HepG2 (cell line): Measurements from ENCODE around the gene ZMYND8. TPM values are rescaled to one million over a fixed set of nuclear protein-coding genes. Genes with fewer than 3 reads are reported as not detected.

Experiments used
- GLI4 ChIP-seq: sonication (generic); formaldehyde crosslinking; IDR thresholded peaks from 2 replicates; pipeline ENCODE4 v1.5.1; 2020; ENCODE audit warnings: missing genetic modification reagents, mild to moderate bottlenecking, moderate library complexity, borderline replicate concordance
- HES4 ChIP-seq: sonication (generic); formaldehyde crosslinking; IDR thresholded peaks from 2 replicates; pipeline ENCODE4 v1.9.0; 2021; ENCODE audit warnings: mild to moderate bottlenecking, missing genetic modification reagents, borderline replicate concordance
- IKZF5 ChIP-seq: IDR thresholded peaks from 2 replicates; pipeline ENCODE4 v1.6.1; 2018; ENCODE audit warnings: missing genetic modification reagents, mild to moderate bottlenecking, missing compliant biosample characterization
- NR2C2 ChIP-seq: sonication (generic); formaldehyde crosslinking; IDR thresholded peaks from 2 replicates; pipeline ENCODE4 v1.4.0; 2020; ENCODE audit warnings: missing genetic modification reagents, mild to moderate bottlenecking, moderate library complexity, borderline replicate concordance
- NR2F1 ChIP-seq, 2 experiments: fragments of 450-650 bp in 1 of 2; formaldehyde crosslinking in 1 of 2; IDR thresholded peaks; 2 replicates each; pipeline versions ENCODE4 v1.5.0 to v1.6.1; 2016 to 2020; ENCODE audit warnings: mild to moderate bottlenecking in 1 of 2, missing compliant biosample characterization in 1 of 2, missing genetic modification reagents in 1 of 2, moderate library complexity in 1 of 2
- RARG ChIP-seq: sonication (generic); formaldehyde crosslinking; IDR thresholded peaks from 2 replicates; pipeline ENCODE4 v1.4.0; 2020; ENCODE audit warnings: low read depth, mild to moderate bottlenecking, missing genetic modification reagents
- SYNCRIP ChIP-seq: fragments of 200-400 bp; formaldehyde crosslinking; IDR thresholded peaks from 2 replicates; pipeline ENCODE4 v1.6.1; 2018; ENCODE audit warnings: mild to moderate bottlenecking, low read depth, low read length; ENCODE audit not compliant: insufficient read depth
- TEAD3 ChIP-seq: optimal IDR thresholded peaks from 2 replicates; pipeline ENCODE3; 2016; ENCODE audit warnings: borderline replicate concordance
- THYN1 ChIP-seq: sonication (generic); formaldehyde crosslinking; IDR thresholded peaks from 2 replicates; pipeline ENCODE4 v1.8.1; 2023; ENCODE audit warnings: low read depth, mild to moderate bottlenecking, moderate library complexity, missing genetic modification reagents, borderline replicate concordance
- XRCC5 ChIP-seq: fragments of 200-400 bp; formaldehyde crosslinking; optimal IDR thresholded peaks from 2 replicates; pipeline ENCODE3; 2017; ENCODE audit warnings: mild to moderate bottlenecking, low read length
- YEATS2 ChIP-seq: sonication (generic); formaldehyde crosslinking; IDR thresholded peaks from 2 replicates; pipeline ENCODE4 v1.4.0; 2020; ENCODE audit warnings: missing genetic modification reagents, borderline replicate concordance
- ZBTB7B ChIP-seq: sonication (generic); formaldehyde crosslinking; IDR thresholded peaks from 2 replicates; pipeline ENCODE4 v1.4.0; 2020; ENCODE audit warnings: missing genetic modification reagents
- ZNF556 ChIP-seq: sonication (generic); formaldehyde crosslinking; IDR thresholded peaks from 2 replicates; pipeline ENCODE4 v1.4.0; 2020; ENCODE audit warnings: mild to moderate bottlenecking, missing genetic modification reagents, borderline replicate concordance
- ZNF788 ChIP-seq: sonication (generic); formaldehyde crosslinking; IDR thresholded peaks from 2 replicates; pipeline ENCODE4 v1.5.0; 2020; ENCODE audit warnings: mild to moderate bottlenecking, missing genetic modification reagents, borderline replicate concordance
- ZNF878 ChIP-seq: sonication (generic); formaldehyde crosslinking; IDR thresholded peaks from 2 replicates; pipeline ENCODE4 v1.8.1; 2023; ENCODE audit warnings: mild to moderate bottlenecking, missing genetic modification reagents, moderate library complexity
- polyA plus RNA-seq, 8 experiments: library from polyadenylated mRNA; depleted of rRNA in 3 of 8; stranded (reverse) in 7 of 8; unstranded in 1 of 8; fragments of >200 nt; fragmentation: Illumina TruSeq in 4 of 8; extraction: Trizol in 4 of 8; gene quantifications; 2 replicates each; pipeline versions ENCODE4 v1.2.1 to v1.2.3, GENCODE V29; 2011 to 2016; ENCODE audit warnings: low read depth in 4 of 8, missing spikeins in 1 of 8, mixed read lengths in 1 of 8; ENCODE audit not compliant: insufficient read depth in 1 of 8
- total RNA-seq, 5 experiments: library from RNA; depleted of rRNA; stranded (reverse); fragments of >200 nt; fragmentation: Illumina TruSeq; extraction: Trizol; gene quantifications; 2 replicates each; pipeline ENCODE4 v1.2.3, GENCODE V29; 2016; ENCODE audit warnings: low read depth in 1 of 5
- TF ChIP-seq, protein P1 (sequence below): sonication (generic); formaldehyde crosslinking; IDR thresholded peaks from 2 replicates; pipeline ENCODE4 v1.4.0; 2020; ENCODE audit warnings: mild to moderate bottlenecking, missing genetic modification reagents
- TF ChIP-seq, protein P2 (sequence below): sonication (generic); formaldehyde crosslinking; IDR thresholded peaks from 2 replicates; pipeline ENCODE4 v1.8.0; 2022; ENCODE audit warnings: missing genetic modification reagents, mild to moderate bottlenecking, moderate library complexity, borderline replicate concordance
- TF ChIP-seq, protein P3 (sequence below): sonication (generic); formaldehyde crosslinking; IDR thresholded peaks from 2 replicates; pipeline ENCODE4 v1.4.0; 2020; ENCODE audit warnings: missing genetic modification reagents

The ZMYND8 gene
- total and polyA plus RNA-seq, 2 of the 13 experiments (the other 11 are each of a cell fraction or from before 2014, with no cell fraction given): 53.9 to 84.7 TPM

- TF ChIP-seq NR2C2 (CRISPR knock-in tag) (no peak), THYN1 (CRISPR knock-in tag) (no peak), NR2F1 (CRISPR knock-in tag; IDR thresholded peaks at IDR 0.05) (peak in 1 of 2 experiments; percentile 36; a peak in 1 of 4 replicates), ZNF788 (CRISPR knock-in tag) (no peak), SYNCRIP (no peak), RARG (CRISPR knock-in tag) (no peak), ZBTB7B (0 out of 2 replicates have a peak, but pooled peaks have one; percentile 30), GLI4 (no peak), TEAD3 (CRISPR knock-in tag) (no peak), ZNF556 (CRISPR knock-in tag) (0 out of 2 replicates have a peak, but pooled peaks have one; percentile 20), HES4 (CRISPR knock-in tag) (no peak), ZNF878 (CRISPR knock-in tag) (no peak), IKZF5 (CRISPR knock-in tag) (no peak), XRCC5 (peak; percentile 50), YEATS2 (CRISPR knock-in tag) (no peak)
- TF ChIP-seq, protein P1, sequence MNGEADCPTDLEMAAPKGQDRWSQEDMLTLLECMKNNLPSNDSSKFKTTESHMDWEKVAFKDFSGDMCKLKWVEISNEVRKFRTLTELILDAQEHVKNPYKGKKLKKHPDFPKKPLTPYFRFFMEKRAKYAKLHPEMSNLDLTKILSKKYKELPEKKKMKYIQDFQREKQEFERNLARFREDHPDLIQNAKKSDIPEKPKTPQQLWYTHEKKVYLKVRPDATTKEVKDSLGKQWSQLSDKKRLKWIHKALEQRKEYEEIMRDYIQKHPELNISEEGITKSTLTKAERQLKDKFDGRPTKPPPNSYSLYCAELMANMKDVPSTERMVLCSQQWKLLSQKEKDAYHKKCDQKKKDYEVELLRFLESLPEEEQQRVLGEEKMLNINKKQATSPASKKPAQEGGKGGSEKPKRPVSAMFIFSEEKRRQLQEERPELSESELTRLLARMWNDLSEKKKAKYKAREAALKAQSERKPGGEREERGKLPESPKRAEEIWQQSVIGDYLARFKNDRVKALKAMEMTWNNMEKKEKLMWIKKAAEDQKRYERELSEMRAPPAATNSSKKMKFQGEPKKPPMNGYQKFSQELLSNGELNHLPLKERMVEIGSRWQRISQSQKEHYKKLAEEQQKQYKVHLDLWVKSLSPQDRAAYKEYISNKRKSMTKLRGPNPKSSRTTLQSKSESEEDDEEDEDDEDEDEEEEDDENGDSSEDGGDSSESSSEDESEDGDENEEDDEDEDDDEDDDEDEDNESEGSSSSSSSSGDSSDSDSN: no peak
- TF ChIP-seq, protein P2, sequence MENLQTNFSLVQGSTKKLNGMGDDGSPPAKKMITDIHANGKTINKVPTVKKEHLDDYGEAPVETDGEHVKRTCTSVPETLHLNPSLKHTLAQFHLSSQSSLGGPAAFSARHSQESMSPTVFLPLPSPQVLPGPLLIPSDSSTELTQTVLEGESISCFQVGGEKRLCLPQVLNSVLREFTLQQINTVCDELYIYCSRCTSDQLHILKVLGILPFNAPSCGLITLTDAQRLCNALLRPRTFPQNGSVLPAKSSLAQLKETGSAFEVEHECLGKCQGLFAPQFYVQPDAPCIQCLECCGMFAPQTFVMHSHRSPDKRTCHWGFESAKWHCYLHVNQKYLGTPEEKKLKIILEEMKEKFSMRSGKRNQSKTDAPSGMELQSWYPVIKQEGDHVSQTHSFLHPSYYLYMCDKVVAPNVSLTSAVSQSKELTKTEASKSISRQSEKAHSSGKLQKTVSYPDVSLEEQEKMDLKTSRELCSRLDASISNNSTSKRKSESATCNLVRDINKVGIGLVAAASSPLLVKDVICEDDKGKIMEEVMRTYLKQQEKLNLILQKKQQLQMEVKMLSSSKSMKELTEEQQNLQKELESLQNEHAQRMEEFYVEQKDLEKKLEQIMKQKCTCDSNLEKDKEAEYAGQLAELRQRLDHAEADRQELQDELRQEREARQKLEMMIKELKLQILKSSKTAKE (CRISPR knock-in tag): no peak
- TF ChIP-seq, protein P3, sequence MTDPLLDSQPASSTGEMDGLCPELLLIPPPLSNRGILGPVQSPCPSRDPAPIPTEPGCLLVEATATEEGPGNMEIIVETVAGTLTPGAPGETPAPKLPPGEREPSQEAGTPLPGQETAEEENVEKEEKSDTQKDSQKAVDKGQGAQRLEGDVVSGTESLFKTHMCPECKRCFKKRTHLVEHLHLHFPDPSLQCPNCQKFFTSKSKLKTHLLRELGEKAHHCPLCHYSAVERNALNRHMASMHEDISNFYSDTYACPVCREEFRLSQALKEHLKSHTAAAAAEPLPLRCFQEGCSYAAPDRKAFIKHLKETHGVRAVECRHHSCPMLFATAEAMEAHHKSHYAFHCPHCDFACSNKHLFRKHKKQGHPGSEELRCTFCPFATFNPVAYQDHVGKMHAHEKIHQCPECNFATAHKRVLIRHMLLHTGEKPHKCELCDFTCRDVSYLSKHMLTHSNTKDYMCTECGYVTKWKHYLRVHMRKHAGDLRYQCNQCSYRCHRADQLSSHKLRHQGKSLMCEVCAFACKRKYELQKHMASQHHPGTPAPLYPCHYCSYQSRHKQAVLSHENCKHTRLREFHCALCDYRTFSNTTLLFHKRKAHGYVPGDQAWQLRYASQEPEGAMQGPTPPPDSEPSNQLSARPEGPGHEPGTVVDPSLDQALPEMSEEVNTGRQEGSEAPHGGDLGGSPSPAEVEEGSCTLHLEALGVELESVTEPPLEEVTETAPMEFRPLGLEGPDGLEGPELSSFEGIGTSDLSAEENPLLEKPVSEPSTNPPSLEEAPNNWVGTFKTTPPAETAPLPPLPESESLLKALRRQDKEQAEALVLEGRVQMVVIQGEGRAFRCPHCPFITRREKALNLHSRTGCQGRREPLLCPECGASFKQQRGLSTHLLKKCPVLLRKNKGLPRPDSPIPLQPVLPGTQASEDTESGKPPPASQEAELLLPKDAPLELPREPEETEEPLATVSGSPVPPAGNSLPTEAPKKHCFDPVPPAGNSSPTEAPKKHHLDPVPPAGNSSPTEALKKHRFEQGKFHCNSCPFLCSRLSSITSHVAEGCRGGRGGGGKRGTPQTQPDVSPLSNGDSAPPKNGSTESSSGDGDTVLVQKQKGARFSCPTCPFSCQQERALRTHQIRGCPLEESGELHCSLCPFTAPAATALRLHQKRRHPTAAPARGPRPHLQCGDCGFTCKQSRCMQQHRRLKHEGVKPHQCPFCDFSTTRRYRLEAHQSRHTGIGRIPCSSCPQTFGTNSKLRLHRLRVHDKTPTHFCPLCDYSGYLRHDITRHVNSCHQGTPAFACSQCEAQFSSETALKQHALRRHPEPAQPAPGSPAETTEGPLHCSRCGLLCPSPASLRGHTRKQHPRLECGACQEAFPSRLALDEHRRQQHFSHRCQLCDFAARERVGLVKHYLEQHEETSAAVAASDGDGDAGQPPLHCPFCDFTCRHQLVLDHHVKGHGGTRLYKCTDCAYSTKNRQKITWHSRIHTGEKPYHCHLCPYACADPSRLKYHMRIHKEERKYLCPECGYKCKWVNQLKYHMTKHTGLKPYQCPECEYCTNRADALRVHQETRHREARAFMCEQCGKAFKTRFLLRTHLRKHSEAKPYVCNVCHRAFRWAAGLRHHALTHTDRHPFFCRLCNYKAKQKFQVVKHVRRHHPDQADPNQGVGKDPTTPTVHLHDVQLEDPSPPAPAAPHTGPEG (CRISPR knock-in tag): no peak
These were observed 136.3 kb downstream of the ZMYND8 start (continued) for GRCh38 chr20:47220161-47220582.
